HG02943 (cell line): Measurements from ENCODE around the gene CHRDL1.
"Not testable (repeated sequence)": the region's sequence is repeated elsewhere in the genome, so short reads cannot be mapped to it uniquely, and the experiment has no call there.

Source experiments
- ATAC-seq: cut with Tn5 transposase; IDR thresholded peaks from one replicate; pipeline ENCODE4 v1.9.1; 2021; ENCODE audit warnings: mild to moderate bottlenecking, low read depth, moderate library complexity; ENCODE audit not compliant: unreplicated experiment

Gene CHRDL1

DNA sequence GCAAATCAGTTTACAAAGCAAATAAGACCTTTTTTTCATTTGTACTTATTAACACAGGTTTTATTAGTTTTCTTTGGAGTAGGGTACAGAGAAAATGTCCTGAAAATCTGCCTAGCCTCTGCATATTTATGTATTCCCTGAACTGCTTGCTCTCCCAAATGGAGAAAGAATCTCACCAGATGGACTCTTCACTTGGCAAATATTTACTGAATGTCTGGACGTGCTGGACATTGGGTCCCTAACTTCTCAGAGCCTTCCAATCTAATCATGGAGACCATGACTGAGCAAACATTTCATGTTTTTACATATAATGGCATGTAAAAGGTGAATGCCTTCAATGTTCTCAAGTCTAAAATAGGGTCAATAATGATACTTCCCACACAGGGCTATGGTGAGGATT is 126.0 kb downstream of the CHRDL1 start:
- no peak for ATAC-seq

DNA sequence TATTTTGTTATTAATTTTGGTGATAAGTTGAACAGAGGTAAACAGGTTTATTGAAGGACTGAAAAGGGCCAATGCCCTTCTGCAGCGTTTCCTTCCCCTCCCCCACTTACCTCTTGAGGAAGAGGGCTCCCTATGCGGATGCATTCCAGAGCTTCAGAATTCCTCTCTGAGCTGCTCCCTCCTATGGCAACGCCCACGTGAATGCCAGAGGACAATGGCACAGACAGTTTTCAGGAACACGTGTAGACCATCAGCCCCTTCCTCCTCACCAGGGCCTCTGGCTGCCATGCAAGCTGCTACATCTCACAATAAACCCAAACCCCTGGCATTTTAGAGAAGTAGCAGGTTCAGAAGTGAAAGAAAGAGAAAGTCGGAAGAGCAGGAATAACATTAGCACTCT is 127.9 kb downstream of the CHRDL1 start:
- ATAC-seq: no peak

DNA sequence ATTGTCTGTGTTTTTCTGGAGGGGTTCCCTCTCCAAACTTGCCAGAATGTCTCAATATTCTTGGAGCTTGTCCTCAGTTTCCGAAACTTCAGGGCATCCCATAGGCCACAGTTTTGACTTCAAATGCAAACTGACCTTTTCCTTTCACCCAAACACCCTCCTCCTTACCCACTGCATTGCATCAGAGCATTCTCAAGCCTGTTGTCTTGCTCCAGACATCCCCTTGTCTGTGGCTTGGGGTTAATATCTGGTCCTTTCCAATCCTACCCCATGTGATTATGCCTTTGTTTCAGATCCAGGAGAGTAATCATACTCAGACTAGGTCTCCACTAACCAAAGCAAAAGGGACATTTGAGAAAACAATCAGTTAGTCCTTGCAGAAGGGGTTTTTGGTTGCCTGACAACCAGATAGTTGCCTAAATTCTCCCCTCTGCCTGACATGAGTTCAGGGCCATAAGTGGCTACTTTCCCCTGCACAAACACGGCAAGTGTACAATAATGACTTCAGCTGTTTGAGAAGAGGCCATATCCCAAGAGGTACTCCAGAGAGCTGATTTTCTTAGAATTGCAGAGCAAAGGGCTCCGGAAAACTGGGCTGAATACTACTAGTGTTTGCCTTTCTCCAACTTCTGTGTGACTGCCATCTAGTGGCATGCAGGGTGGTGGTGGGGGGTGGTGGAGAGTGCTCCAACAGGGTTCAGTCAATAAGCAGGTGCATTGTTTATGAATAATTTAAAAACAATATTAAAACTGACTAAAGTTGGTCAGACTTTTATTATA is 130.2 kb downstream of the CHRDL1 start:
- ATAC-seq: no peak

DNA sequence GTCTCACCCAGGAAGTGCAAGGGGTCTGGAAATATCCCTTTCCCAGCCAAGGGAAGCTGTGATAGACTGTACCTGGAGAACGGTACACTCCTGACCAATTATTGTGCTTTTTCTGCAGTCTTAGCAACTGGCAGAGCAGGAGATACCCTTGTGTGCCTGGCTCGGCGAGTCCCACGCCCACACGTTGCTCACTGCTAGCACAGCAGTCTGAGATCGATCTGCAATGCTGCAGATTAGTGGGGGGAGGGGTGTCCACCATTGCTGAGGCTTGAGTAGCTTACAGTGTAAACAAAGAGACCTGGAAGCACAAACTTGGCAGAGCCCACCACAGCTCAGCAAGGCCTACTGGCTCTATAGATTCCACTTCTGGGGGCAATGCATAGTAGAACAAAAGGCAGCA is 138.5 kb downstream of the CHRDL1 start:
- ATAC-seq: no peak

DNA sequence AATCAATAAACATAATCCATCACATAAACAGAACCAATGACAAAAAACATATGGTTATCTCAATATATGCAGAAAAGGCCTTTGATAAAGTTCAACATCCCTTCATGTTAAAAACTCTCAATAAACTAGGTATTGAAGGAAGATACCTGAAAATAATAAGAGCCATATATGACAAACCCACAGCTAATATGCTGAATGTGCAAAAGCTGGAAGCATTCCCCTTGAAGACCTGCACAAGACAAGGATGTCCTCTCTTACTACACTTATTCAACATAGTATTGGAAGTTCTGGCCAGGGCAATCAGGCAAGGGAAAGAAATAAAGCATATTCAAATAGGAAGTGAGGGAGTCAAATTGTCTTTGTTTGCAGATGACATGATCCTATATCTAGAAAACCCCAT is 141.3 kb downstream of the CHRDL1 start:
- ATAC-seq: not testable (repeated sequence)

DNA sequence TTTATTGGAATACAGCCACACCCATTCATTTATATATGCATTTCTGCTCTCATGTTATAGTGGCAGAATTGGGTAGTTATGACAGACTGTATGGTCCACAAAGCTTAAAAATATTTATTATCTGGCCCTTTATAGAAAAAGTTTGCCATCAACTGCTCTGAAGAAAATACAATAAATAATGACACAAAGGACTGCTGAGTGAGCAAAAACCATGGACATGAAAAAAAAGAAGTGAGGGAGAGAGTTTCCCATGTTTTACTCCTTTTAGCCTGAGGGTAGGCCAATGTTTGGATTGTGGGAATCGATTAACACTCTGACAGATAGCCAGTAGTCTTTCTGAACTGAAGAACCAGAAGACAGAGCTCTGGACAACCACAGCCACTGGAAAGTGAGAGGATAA is 149.2 kb downstream of the CHRDL1 start:
- no peak for ATAC-seq
